ENCODE measurements around the gene CHRNB4. TPM values are rescaled to one million over a fixed set of nuclear protein-coding genes. Genes with fewer than 3 reads are reported as not detected.

The CHRNB4 gene
- polyA plus RNA-seq, 1 of the 3 experiments (the other 2 are of a cell fraction): 0.30 TPM

GRCh38 chr15:78681281-78682003 lies 40.4 kb upstream of the CHRNB4 start:
- no peak overlapping the region for H2AFZ ChIP-seq (ENCODE audit: low read depth)
- H3K9me3 ChIP-seq: no peaks in the 10 kb centered on the region
- no peaks in the 10 kb centered on the region for H4K20me1 ChIP-seq (ENCODE audit: insufficient read depth)
- no peak overlapping the region for H3K4me2 ChIP-seq
- no peaks in the 10 kb centered on the region for H3K79me2 ChIP-seq (ENCODE audit: insufficient read depth)
- no peaks in the 10 kb centered on the region for H3K36me3 ChIP-seq (replicated peaks in 1 of 2; ENCODE audit: control insufficient read depth in 1 of 2, insufficient read depth in 2 of 2, low read length in 1 of 2)
- no peak overlapping the region for H3K4me3 ChIP-seq (ENCODE audit: low read depth in 2 of 2, low read length in 1 of 2)
- peaks cover 0 to 72% of the 10 kb centered on the region in 2 experiments; a peak in 2 of 4 replicates for H3K4me1 ChIP-seq (ENCODE audit: control insufficient read depth in 1 of 2, insufficient read depth in 2 of 2, low read depth in 1 of 2, low read length in 1 of 2)
- WGBS (ENCODE audit: low lambda C conversion rate): 65% methylated on average over 7 of the region's 8 CpGs
- H3K27me3 ChIP-seq (ENCODE audit: insufficient read depth): no peaks in the 10 kb centered on the region
- TF ChIP-seq, protein P1, sequence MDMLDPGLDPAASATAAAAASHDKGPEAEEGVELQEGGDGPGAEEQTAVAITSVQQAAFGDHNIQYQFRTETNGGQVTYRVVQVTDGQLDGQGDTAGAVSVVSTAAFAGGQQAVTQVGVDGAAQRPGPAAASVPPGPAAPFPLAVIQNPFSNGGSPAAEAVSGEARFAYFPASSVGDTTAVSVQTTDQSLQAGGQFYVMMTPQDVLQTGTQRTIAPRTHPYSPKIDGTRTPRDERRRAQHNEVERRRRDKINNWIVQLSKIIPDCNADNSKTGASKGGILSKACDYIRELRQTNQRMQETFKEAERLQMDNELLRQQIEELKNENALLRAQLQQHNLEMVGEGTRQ (IDR thresholded peaks at IDR 0.05; ENCODE audit: borderline replicate concordance, low read depth, low read length): no peak
- no peak for TF ChIP-seq RXRA (IDR thresholded peaks at IDR 0.05; ENCODE audit: borderline replicate concordance, low read depth)
- TF ChIP-seq RCOR1 (IDR thresholded peaks at IDR 0.05; ENCODE audit: low read length): peak; percentile 91
- TF ChIP-seq JUND (IDR thresholded peaks at IDR 0.05): no peak
- no peak for TF ChIP-seq MEF2A (IDR thresholded peaks at IDR 0.05; ENCODE audit: borderline replicate concordance, low read depth)
- TF ChIP-seq, protein P2, sequence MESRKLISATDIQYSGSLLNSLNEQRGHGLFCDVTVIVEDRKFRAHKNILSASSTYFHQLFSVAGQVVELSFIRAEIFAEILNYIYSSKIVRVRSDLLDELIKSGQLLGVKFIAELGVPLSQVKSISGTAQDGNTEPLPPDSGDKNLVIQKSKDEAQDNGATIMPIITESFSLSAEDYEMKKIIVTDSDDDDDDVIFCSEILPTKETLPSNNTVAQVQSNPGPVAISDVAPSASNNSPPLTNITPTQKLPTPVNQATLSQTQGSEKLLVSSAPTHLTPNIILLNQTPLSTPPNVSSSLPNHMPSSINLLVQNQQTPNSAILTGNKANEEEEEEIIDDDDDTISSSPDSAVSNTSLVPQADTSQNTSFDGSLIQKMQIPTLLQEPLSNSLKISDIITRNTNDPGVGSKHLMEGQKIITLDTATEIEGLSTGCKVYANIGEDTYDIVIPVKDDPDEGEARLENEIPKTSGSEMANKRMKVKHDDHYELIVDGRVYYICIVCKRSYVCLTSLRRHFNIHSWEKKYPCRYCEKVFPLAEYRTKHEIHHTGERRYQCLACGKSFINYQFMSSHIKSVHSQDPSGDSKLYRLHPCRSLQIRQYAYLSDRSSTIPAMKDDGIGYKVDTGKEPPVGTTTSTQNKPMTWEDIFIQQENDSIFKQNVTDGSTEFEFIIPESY (IDR thresholded peaks at IDR 0.05; ENCODE audit: borderline replicate concordance, low read depth): no peak
- TF ChIP-seq RFX5 (IDR thresholded peaks at IDR 0.05; ENCODE audit: low read length): 0 out of 2 replicates have a peak, but pooled peaks have one; percentile 7
- peak; percentile 97 for TF ChIP-seq FOXJ3 (CRISPR knock-in tag; IDR thresholded peaks at IDR 0.05)
- 0 out of 2 replicates have a peak, but pooled peaks have one; percentile 42 for TF ChIP-seq TEAD4 (IDR thresholded peaks at IDR 0.05; ENCODE audit: borderline replicate concordance, insufficient read depth)
- peak; percentile 82 for TF ChIP-seq GATA2 (CRISPR knock-in tag; IDR thresholded peaks at IDR 0.05)
- 0 out of 2 replicates have a peak, but pooled peaks have one; percentile 5 for TF ChIP-seq PBX3 (IDR thresholded peaks at IDR 0.05)
- TF ChIP-seq, protein P3, sequence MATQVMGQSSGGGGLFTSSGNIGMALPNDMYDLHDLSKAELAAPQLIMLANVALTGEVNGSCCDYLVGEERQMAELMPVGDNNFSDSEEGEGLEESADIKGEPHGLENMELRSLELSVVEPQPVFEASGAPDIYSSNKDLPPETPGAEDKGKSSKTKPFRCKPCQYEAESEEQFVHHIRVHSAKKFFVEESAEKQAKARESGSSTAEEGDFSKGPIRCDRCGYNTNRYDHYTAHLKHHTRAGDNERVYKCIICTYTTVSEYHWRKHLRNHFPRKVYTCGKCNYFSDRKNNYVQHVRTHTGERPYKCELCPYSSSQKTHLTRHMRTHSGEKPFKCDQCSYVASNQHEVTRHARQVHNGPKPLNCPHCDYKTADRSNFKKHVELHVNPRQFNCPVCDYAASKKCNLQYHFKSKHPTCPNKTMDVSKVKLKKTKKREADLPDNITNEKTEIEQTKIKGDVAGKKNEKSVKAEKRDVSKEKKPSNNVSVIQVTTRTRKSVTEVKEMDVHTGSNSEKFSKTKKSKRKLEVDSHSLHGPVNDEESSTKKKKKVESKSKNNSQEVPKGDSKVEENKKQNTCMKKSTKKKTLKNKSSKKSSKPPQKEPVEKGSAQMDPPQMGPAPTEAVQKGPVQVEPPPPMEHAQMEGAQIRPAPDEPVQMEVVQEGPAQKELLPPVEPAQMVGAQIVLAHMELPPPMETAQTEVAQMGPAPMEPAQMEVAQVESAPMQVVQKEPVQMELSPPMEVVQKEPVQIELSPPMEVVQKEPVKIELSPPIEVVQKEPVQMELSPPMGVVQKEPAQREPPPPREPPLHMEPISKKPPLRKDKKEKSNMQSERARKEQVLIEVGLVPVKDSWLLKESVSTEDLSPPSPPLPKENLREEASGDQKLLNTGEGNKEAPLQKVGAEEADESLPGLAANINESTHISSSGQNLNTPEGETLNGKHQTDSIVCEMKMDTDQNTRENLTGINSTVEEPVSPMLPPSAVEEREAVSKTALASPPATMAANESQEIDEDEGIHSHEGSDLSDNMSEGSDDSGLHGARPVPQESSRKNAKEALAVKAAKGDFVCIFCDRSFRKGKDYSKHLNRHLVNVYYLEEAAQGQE (IDR thresholded peaks at IDR 0.05; ENCODE audit: low read depth, low read length): no peak
- TF ChIP-seq CHD2 (IDR thresholded peaks at IDR 0.05; ENCODE audit: low read length, partially characterized antibody): peak; percentile 90
- peak; percentile 66; the same call in 1 of the 2 replicates for TF ChIP-seq MXI1 (IDR thresholded peaks at IDR 0.05; ENCODE audit: low read depth, low read length)
- peak; percentile 64 for TF ChIP-seq TCF12 (IDR thresholded peaks at IDR 0.05)
- no peak for TF ChIP-seq FOXM1 (IDR thresholded peaks at IDR 0.05; ENCODE audit: low read depth)
- TF ChIP-seq POLR2AphosphoS5 (IDR thresholded peaks at IDR 0.05; ENCODE audit: low read depth, low read length): peak; percentile 34; the same call in 1 of the 2 replicates
- TF ChIP-seq SMC3 (IDR thresholded peaks at IDR 0.05; ENCODE audit: low read depth, low read length): no peak
- TF ChIP-seq EP300 (IDR thresholded peaks at IDR 0.05; ENCODE audit: borderline replicate concordance in 1 of 2, low read depth in 1 of 2, low read length in 1 of 2): peak in 1 of 2 experiments; percentile 99; a peak in 2 of 4 replicates
- TF ChIP-seq, protein P4, sequence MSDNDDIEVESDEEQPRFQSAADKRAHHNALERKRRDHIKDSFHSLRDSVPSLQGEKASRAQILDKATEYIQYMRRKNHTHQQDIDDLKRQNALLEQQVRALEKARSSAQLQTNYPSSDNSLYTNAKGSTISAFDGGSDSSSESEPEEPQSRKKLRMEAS (IDR thresholded peaks at IDR 0.05; ENCODE audit: low read depth): no peak
- CTCF ChIA-PET: interaction anchor here (0.6 to 7.8 kb wide), 8 partner anchors 9 to 75 kb away, joined by 3 to 49 read pairs (median 7); no protein-coding TSS in a partner anchor
- no peaks in the 10 kb centered on the region for H3F3A ChIP-seq (replicated peaks; ENCODE audit: insufficient read depth)
- peak; percentile 86 for DNase-seq
- POLR2A ChIA-PET: interaction anchor here (0.6 to 8.0 kb wide), 9 partner anchors 9 to 135 kb away, joined by 3 to 279 read pairs (median 6); partner anchors contain the start of genes CHRNA3 and CHRNB4
- H3K9me2 ChIP-seq: no peaks in the 10 kb centered on the region
- H3K9ac ChIP-seq: no peak overlapping the region
- peak overlapping the region in 1 of 2 experiments; percentile 100; a peak in 2 of 4 replicates for H3K27ac ChIP-seq (ENCODE audit: low read depth in 2 of 2, low read length in 1 of 2)
